IMR-90 (cell line): Measurements from ENCODE around the gene EMX1. TPM values are rescaled to one million over a fixed set of nuclear protein-coding genes. Genes with fewer than 3 reads are reported as not detected.

ENCODE experiments used
- ATAC-seq: fragments of 200-7000 bp; cut with Tn5 transposase; 2 replicates; pipeline ENCODE4 v1.9.1; 2020; ENCODE audit warnings: low read depth, mild to moderate bottlenecking, moderate library complexity
- BruUV-seq: library from RNA; stranded (reverse); fragments of 400-500 nt; replicated peaks from 2 replicates; lab custom pipeline; 2021; lab: Mats Ljungman, UMichigan
- CTCF ChIA-PET: fragments of 300-600 bp; formaldehyde crosslinking; extraction: SDS; loops from one replicate; lab custom pipeline; 2021; ENCODE audit warnings: antibody characterized with exemption; lab: Yijun Ruan, JAX
- POLR2A ChIA-PET: fragments of 300-600 bp; sonication (Branson Sonifier 250); formaldehyde crosslinking; loops from one replicate; lab custom pipeline; 2022; ENCODE audit warnings: antibody characterized with exemption; ENCODE audit not compliant: unreplicated experiment; lab: Charles Lee
- DNase-seq: peaks from one replicate; pipeline ENCODE4 v3.0.0; 2013
- H2AFZ ChIP-seq: replicated peaks from 2 replicates; pipeline ENCODE3; 2013; ENCODE audit warnings: low read length, mild to moderate bottlenecking; ENCODE audit not compliant: poor library complexity
- H2AK5ac ChIP-seq: 2 replicates; pipeline ENCODE4 v1.6.1; 2013; ENCODE audit warnings: low read depth, low read length, inconsistent platforms
- H2AK9ac ChIP-seq: replicated peaks from 2 replicates; pipeline ENCODE3; 2013; ENCODE audit warnings: mild to moderate bottlenecking, low read depth, low read length, moderate library complexity; ENCODE audit not compliant: poor library complexity
- H2BK120ac ChIP-seq: 2 replicates; pipeline ENCODE4 v1.6.1; 2013; ENCODE audit warnings: low read depth, low read length, inconsistent platforms
- H2BK15ac ChIP-seq: 3 replicates; pipeline ENCODE4 v1.6.1; 2013; ENCODE audit warnings: low read depth, low read length, inconsistent platforms
- H2BK20ac ChIP-seq: 2 replicates; pipeline ENCODE4 v1.6.1; 2013; ENCODE audit warnings: low read depth, mild to moderate bottlenecking, inconsistent platforms, low read length, moderate library complexity
- H2BK5ac ChIP-seq: 2 replicates; pipeline ENCODE4 v1.6.1; 2013; ENCODE audit warnings: mild to moderate bottlenecking, low read depth, low read length, inconsistent platforms; ENCODE audit not compliant: poor library complexity, severe bottlenecking
- H3K14ac ChIP-seq: replicated peaks from 2 replicates; pipeline ENCODE4 v1.6.1; 2013; ENCODE audit warnings: low read depth, low read length, inconsistent platforms
- H3K18ac ChIP-seq: 2 replicates; pipeline ENCODE4 v1.6.1; 2013; ENCODE audit warnings: low read depth, low read length, control low read depth
- H3K23ac ChIP-seq: 2 replicates; pipeline ENCODE4 v1.6.1; 2013; ENCODE audit warnings: low read depth, low read length, inconsistent platforms
- H3K27ac ChIP-seq: 2 replicates; pipeline ENCODE4 v1.5.1; 2013; ENCODE audit warnings: mild to moderate bottlenecking, control low read depth, low read length; ENCODE audit not compliant: insufficient read depth
- H3K27me3 ChIP-seq: 2 replicates; pipeline ENCODE4 v1.6.1; 2013; ENCODE audit warnings: low read length; ENCODE audit not compliant: control insufficient read depth, insufficient read depth
- H3K36me3 ChIP-seq: 2 replicates; pipeline ENCODE4 v1.6.1; 2013; ENCODE audit warnings: low read length, mixed read lengths; ENCODE audit not compliant: control insufficient read depth, insufficient read depth
- H3K4ac ChIP-seq: 2 replicates; pipeline ENCODE4 v1.6.1; 2013; ENCODE audit warnings: low read depth, low read length, inconsistent platforms
- H3K4me1 ChIP-seq: 2 replicates; pipeline ENCODE4 v1.6.1; 2013; ENCODE audit warnings: low read length, mixed read lengths; ENCODE audit not compliant: control insufficient read depth, insufficient read depth
- H3K4me2 ChIP-seq: 2 replicates; pipeline ENCODE4 v1.6.1; 2013; ENCODE audit warnings: low read depth, mild to moderate bottlenecking, control low read depth, low read length, moderate library complexity
- H3K4me3 ChIP-seq: 2 replicates; pipeline ENCODE4 v1.5.1; 2013; ENCODE audit warnings: low read depth, mild to moderate bottlenecking, control low read depth, low read length, moderate library complexity; ENCODE audit not compliant: insufficient read depth
- H3K56ac ChIP-seq: 2 replicates; pipeline ENCODE4 v1.6.1; 2013; ENCODE audit warnings: low read length, inconsistent platforms; ENCODE audit not compliant: insufficient read depth; ENCODE audit errors: extremely low read depth
- H3K79me1 ChIP-seq, 2 experiments: 2 replicates each; pipeline ENCODE4 v1.6.1; 2013; ENCODE audit warnings: low read length in 2 of 2, inconsistent platforms in 1 of 2, low read depth in 1 of 2
- H3K9ac ChIP-seq: 2 replicates; pipeline ENCODE4 v1.6.1; 2013; ENCODE audit warnings: low read depth, low read length, control low read depth
- H3K9me1 ChIP-seq: 2 replicates; pipeline ENCODE4 v1.6.1; 2013; ENCODE audit warnings: low read length, inconsistent platforms; ENCODE audit not compliant: insufficient read depth
- H3K9me3 ChIP-seq: 2 replicates; pipeline ENCODE4 v1.6.1; 2013; ENCODE audit warnings: low read length; ENCODE audit not compliant: control insufficient read depth, insufficient read depth
- H4K20me1 ChIP-seq: 2 replicates; pipeline ENCODE4 v1.6.1; 2013; ENCODE audit warnings: low read length, inconsistent platforms; ENCODE audit not compliant: insufficient read depth
- H4K5ac ChIP-seq: 2 replicates; pipeline ENCODE4 v1.6.1; 2013; ENCODE audit warnings: mild to moderate bottlenecking, low read depth, low read length, control low read depth
- H4K8ac ChIP-seq, 2 experiments: 2 replicates each; pipeline ENCODE4 v1.6.1; 2013; ENCODE audit warnings: low read depth in 2 of 2, low read length in 2 of 2, control low read depth in 1 of 2, inconsistent platforms in 1 of 2
- H4K91ac ChIP-seq: 2 replicates; pipeline ENCODE4 v1.6.1; 2013; ENCODE audit warnings: low read depth, low read length, inconsistent platforms; ENCODE audit not compliant: insufficient read depth
- RAD21 ChIP-seq: IDR thresholded peaks from 2 replicates; pipeline ENCODE4 v1.6.1; 2012; ENCODE audit warnings: low read length, improper control_type of control experiment
- WGBS, 2 experiments: methylation state at CpG; one replicate each; pipeline versions ENCODE4 v1.1.5 to v1.1.7; 2013; ENCODE audit warnings: missing lambda C conversion rate in 2 of 2; ENCODE audit not compliant: insufficient read length in 1 of 2; ENCODE audit errors: extremely low coverage in 2 of 2; 5-methylcytosine and 5-hydroxymethylcytosine counted together
- dilution Hi-C: fragments of 300-500 bp; cut with HindIII; formaldehyde crosslinking; loops from one replicate; pipeline ENCODE4 v1.14.3; 2018; ENCODE audit warnings: low sequenced_read_pairs; ENCODE audit not compliant: unreplicated experiment
- in situ Hi-C: fragments of 300-500 bp; cut with MboI; formaldehyde crosslinking; loops from 3 replicates; pipeline ENCODE4 v1.14.3; 2019; ENCODE audit warnings: low sequenced_read_pairs, inconsistent platforms, mixed read lengths
- intact Hi-C: fragments of 100-400 bp; cut with micrococcal nuclease; formaldehyde crosslinking; loops from 2 replicates; pipeline ENCODE4 v1.10.0; 2022
- polyA plus RNA-seq, 3 experiments: library from polyadenylated mRNA; depleted of rRNA; stranded (reverse); fragments of >200 nt; gene quantifications; 2 replicates each; pipeline ENCODE4 v1.2.3, GENCODE V29; 2012; ENCODE audit warnings: low replicate concordance in 1 of 3
- total RNA-seq: library from RNA; depleted of rRNA; stranded (reverse); fragments of >200 nt; gene quantifications from 2 replicates; pipeline ENCODE4 v1.2.3, GENCODE V29; 2012

The EMX1 gene
- total and polyA plus RNA-seq, 2 of the 4 experiments (the other 2 are of a cell fraction): not detected

GRCh38 chr2:72933646-72934151 is 16.4 kb downstream of the EMX1 start:
- no peak for DNase-seq
- BruUV-seq: no TSS peak
- Histone ChIP-seq H3K23ac (no peak overlapping the region), H3K9ac (no peak overlapping the region), H3K56ac (no peak overlapping the region), H3K4ac (no peak overlapping the region), H3K14ac (no peak overlapping the region), H4K5ac (no peak overlapping the region), H2AK5ac (no peak overlapping the region), H3K27me3 (peaks cover 50% of the 10 kb centered on the region), H4K20me1 (0 out of 2 replicates have a peak, but pooled peaks cover 5% of the 10 kb centered on the region), H3K36me3 (no peaks in the 10 kb centered on the region), H2AFZ (no peak overlapping the region), H3K9me1 (peaks cover 7% of the 10 kb centered on the region; the same call in 1 of the 2 replicates), H3K4me1 (peaks cover 2% of the 10 kb centered on the region), H2BK120ac (no peak overlapping the region), H2BK5ac (no peak overlapping the region), H3K9me3 (peaks cover 4% of the 10 kb centered on the region), H3K79me1 (no peaks in the 10 kb centered on the region), H4K91ac (no peak overlapping the region), H2BK15ac (no peak overlapping the region), H2BK20ac (no peak overlapping the region), H3K4me2 (no peak overlapping the region), H3K18ac (no peak overlapping the region), H4K8ac (no peak overlapping the region), H3K4me3 (no peak overlapping the region), H2AK9ac (no peak overlapping the region), H3K27ac (no peak overlapping the region)
- WGBS, 2 experiments: 76% methylated on average over 4 of the region's 12 CpGs; no CpG with 5 or more reads in 1 of the 2 experiments
- POLR2A ChIA-PET: no interaction called here
- CTCF ChIA-PET: no interaction called here
- no peak for ATAC-seq
- intact Hi-C loops (no loop called here), in situ Hi-C loops (no loop called here), dilution Hi-C loops (no loop called here)
- TF ChIP-seq RAD21: no peak
